Measurements from ENCODE around the gene PTPRN2.
"Not testable (repeated sequence)": the region's sequence is repeated elsewhere in the genome, so short reads cannot be mapped to it uniquely, and the experiment has no call there.

The PTPRN2 gene

GRCh38 chr7:158277219-158278141 lies 310.1 kb downstream of the PTPRN2 start:
- no peak for DNase-seq (ENCODE audit: low read depth)

- no peak for DNase-seq (ENCODE audit: low read depth)
Observed at GRCh38 chr7:158276414-158277218, 311.0 kb downstream of the PTPRN2 start.

- DNase-seq (ENCODE audit: low read depth) = no peak
Observed at GRCh38 chr7:158275711-158276413, 311.8 kb downstream of the PTPRN2 start.

GRCh38 chr7:158274996-158275395 lies 312.6 kb downstream of the PTPRN2 start:
- no peak for DNase-seq (ENCODE audit: low read depth)

GRCh38 chr7:158274404-158274811 lies 313.2 kb downstream of the PTPRN2 start:
- DNase-seq (ENCODE audit: low read depth) = no peak

- not testable (repeated sequence) for DNase-seq (ENCODE audit: low read depth)
Observed at GRCh38 chr7:158273756-158274342, 313.8 kb downstream of the PTPRN2 start.

GRCh38 chr7:158273138-158273651 lies 314.4 kb downstream of the PTPRN2 start:
- no peak for DNase-seq (ENCODE audit: low read depth)

GRCh38 chr7:158272509-158273137 lies 315.0 kb downstream of the PTPRN2 start:
- DNase-seq (ENCODE audit: low read depth) = no peak

GRCh38 chr7:158272091-158272490 lies 315.5 kb downstream of the PTPRN2 start:
- no peak for DNase-seq (ENCODE audit: low read depth)

GRCh38 chr7:158271646-158272045 lies 316.0 kb downstream of the PTPRN2 start:
- DNase-seq (ENCODE audit: low read depth) = no peak

GRCh38 chr7:158270856-158271413 lies 316.7 kb downstream of the PTPRN2 start:
- no peak for DNase-seq (ENCODE audit: low read depth)

GRCh38 chr7:158270106-158270775 lies 317.4 kb downstream of the PTPRN2 start:
- no peak for DNase-seq (ENCODE audit: low read depth)

GRCh38 chr7:158268816-158269535 lies 318.6 kb downstream of the PTPRN2 start:
- no peak for DNase-seq (ENCODE audit: low read depth)

GRCh38 chr7:158267742-158268435 lies 319.7 kb downstream of the PTPRN2 start:
- DNase-seq (ENCODE audit: low read depth) = no peak

GRCh38 chr7:158266817-158267741 lies 320.5 kb downstream of the PTPRN2 start:
- DNase-seq (ENCODE audit: low read depth) = no peak

- no peak for DNase-seq (ENCODE audit: low read depth)
Observed at GRCh38 chr7:158266426-158266816, 321.2 kb downstream of the PTPRN2 start.

- no peak for DNase-seq (ENCODE audit: low read depth)
Observed at GRCh38 chr7:158265743-158266080, 321.9 kb downstream of the PTPRN2 start.

Measured in stimulated activated CD4-positive, alpha-beta T cell treated with anti-CD3 and anti-CD28 coated beads, Interleukin-2, amount 100 ng/mL, for 4 hours (primary cell).